HG03520 (cell line): ENCODE results near the gene RARA.
"Not testable (repeated sequence)": the region's sequence is repeated elsewhere in the genome, so short reads cannot be mapped to it uniquely, and the experiment has no call there.

Source experiments
- ATAC-seq: cut with Tn5 transposase; IDR thresholded peaks from one replicate; pipeline ENCODE4 v1.9.1; 2021; ENCODE audit warnings: mild to moderate bottlenecking, moderate library complexity; ENCODE audit not compliant: unreplicated experiment

Gene RARA

DNA sequence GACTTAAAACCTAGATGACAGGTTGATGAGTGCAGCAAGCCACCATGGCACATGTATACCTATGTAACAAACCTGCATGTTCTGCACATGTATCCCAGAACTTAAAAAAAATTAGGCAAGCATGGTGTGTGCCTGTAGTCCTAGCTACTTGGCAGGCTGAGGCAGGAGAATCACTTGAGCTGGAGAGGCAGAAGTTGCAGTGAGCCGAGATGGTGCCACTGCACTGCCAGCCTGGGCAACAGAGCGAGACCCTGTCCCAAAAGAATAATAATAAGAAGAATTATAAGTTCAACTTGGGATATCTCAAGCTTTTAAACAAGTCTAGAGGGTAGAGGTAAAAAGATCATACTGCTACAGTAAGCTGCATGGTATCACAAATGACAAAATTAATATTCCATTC is 11.5 kb upstream of the RARA start:
- ATAC-seq, result no peak

GRCh38 chr17:40298726-40299125 is 10.3 kb upstream of the RARA start:
- no peak for ATAC-seq

DNA sequence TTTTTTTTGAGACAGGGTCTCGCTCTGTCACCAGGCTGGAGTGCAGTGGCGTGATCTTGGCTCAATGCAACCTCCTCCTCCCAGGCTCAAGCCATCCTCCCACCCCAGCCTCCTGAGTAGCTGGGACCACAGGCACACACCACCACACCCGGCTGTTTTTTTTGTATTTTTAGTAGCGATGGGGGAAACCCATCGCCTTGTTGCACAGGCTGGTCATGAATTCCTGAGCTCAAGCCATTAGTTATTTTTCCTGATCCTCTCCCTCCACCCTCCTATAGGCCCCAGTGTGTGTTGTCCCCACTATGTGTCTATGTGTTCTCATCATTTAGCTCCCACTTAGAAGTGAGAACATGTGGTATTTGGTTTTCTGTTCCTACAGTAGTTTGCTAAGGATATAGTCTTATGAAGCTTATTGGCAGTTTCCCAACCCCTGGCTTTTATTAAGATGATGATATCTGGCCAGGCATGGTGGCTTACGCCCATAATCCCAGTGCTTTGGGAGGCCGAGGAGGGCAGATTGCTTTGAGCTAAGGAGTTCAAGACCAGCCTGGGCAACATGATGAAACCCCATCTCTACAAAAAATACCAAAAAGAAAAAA is 9.7 kb upstream of the RARA start:
- ATAC-seq, result not testable (repeated sequence)

DNA sequence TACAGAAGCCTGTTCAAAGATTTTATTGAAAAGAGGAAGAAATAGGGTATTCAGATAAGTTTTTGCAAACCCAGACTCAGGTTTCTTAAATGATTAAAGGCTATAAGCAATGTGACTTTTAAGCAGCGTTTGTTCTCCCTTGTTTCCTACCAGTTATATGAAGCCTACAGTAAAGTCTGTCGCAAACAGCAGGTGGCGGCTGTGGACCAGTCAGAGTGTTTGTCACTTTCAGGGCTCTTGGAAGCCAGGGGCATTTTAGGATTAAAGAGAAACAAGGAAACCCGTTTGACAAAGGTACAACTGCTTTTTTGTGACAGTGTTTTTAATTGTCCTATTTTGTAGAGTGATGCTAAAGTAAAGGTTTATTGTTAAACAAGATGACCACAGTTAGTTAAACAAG is 7.7 kb upstream of the RARA start:
- no peak for ATAC-seq

DNA sequence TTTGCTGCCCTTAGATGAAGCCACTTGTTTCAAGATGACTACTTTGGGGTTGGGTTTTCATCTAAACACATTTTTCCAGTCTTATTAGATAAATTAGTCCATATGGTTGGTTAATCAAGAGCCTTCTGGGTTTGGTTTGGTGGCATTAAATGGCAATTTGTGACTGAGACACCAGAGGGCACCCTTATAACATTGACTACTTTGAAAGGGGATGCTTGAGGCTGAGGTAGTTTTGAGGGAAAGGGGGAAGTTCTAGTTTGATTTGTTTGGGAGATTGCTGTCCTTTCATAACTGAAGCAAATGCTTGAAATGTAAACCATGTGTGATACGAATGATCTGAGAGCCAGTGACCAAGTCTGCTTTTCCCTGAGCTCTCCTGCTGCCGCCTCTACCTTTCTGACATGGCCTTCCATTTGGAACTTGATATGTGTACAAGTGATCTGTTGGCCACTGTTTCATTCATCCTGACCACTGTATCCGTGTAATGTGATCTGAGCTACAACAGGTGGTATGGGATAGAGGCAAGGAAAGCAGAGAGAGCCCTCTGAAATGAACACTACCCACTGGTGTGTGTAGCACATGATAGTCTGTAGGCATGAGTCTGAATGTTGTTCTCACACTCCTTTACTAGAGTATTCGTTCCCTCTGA is 5.8 kb upstream of the RARA start:
- ATAC-seq, result no peak

DNA sequence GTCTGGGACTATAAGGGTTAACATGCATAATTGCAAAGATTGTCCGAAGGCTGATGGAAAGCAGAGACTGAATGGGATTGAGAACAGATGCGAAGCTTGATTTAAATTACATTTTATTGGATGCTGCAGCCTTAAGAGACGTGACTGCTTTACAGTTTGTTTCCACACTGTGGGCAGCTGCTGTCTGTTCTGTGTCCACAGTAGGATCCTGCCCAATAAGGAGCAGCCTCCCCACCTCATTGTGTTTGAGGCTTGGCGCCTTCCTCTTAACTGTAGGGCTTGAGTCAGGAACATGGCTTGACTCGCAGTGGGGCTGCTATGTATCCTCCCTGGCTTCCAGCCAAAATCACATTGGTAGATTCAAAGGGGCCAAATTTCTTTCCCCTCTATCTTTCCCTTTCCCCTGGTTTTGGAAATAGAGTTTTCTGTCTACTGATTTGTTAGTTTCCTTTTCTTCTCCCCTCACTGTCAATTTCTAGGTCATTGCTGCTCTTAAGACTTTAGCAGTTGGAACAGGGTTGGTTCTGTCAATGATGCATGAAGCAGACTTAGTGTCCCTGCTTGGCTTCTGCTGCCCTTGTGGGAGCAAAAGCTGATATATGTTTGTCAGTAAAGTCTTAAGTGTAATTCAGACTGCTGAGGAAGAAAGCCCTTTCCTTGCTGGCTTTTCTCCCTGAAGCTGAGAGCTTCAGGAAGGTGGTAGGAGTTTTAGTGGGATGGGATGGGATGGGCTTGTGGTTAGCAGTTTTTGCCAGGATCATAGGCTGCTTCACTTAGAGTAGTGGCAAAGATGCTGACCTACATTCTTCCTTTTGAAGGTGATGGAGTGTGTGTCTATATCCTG is 5.0 kb upstream of the RARA start:
- no peak for ATAC-seq

DNA sequence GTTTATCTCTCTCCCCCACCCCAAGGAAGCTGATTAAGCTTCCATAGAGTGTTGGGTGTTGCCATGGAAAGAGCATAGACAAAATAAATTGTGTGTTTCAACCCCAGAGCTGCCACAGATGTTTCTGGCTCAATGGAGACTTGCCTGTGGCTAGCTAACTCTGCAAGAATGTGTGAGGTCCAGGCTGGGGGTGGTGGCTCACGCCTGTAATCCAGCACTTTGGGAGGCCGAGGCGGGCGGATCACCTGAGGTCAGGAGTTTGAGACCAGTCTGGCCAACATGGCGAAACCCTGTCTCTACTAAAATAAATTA is 4.5 kb upstream of the RARA start:
- ATAC-seq, result not testable (repeated sequence)

DNA sequence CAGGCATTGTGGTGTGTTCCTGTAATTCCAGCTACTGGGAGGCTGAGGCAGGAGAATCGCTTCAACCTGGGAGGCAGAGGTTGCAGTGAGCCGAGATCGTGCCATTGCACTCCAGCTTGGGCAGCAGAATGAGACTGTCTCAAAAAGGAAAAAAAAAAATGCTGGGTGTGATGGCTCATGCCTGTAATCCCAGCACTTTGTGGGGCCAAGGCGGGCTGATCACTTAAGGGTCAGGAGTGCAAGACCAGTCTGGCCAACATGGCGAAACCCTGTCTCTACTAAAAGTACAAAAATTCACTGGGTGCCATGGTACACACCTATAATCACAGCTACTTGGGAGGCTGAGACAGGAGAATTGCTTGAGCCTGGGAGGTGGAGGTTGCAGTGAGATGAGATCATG is 4.1 kb upstream of the RARA start:
- ATAC-seq, result not testable (repeated sequence)

DNA sequence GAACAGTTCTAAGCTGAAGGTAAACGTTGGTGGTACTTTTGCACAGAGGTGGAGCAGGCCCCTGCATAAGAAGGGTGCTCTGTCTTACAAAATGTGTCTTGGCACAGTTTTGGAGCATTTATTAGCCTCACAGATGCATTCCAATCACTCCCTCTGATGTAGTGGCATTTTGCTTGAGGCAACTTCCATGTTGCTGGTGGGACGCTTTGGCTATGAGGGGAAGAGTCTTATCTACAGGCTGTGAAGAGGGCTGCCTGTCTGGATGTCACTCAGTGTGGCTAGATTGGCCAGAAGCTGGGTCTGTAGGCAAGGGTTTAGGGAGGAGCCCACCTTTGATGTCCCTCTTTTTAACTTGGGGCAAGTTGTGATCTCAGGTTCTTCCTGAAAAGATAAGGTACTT is 2.6 kb upstream of the RARA start:
- no peak for ATAC-seq

GRCh38 chr17:40307001-40307730 is 1.8 kb upstream of the RARA start:
- no peak for ATAC-seq

- ATAC-seq, result no peak
Measured at GRCh38 chr17:40307740-40308239, 1.2 kb upstream of the RARA start.

- no peak for ATAC-seq
Measured at GRCh38 chr17:40309949-40310510, 1.1 kb downstream of the RARA start.

DNA sequence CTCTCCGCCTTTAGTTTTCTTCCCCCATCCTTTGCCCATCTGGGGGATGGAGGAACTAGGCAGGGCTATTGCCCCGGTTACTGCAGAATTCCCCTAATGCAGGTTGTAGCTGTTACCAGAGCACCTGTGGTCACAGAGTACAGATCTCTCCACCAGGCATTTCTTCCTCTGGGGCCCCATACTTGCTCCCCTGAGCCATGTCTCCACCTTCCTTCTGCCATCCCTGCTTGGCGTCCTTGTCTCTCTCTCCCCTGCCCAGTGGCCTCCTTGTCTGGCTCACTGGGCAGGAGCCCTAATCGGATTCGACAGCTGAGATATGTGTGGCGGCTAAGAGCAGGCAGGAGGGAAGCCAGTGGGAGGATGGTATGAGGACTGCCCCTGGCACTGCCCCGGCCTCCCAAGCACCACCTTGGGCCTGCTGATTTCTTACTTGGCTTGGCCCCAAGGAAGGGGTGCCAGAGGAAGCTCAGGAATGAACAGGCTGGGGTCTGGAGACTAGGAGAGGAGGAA is 2.0 kb downstream of the RARA start:
- no peak for ATAC-seq

- ATAC-seq, result no peak
Measured at GRCh38 chr17:40311575-40311974, 2.6 kb downstream of the RARA start.

DNA sequence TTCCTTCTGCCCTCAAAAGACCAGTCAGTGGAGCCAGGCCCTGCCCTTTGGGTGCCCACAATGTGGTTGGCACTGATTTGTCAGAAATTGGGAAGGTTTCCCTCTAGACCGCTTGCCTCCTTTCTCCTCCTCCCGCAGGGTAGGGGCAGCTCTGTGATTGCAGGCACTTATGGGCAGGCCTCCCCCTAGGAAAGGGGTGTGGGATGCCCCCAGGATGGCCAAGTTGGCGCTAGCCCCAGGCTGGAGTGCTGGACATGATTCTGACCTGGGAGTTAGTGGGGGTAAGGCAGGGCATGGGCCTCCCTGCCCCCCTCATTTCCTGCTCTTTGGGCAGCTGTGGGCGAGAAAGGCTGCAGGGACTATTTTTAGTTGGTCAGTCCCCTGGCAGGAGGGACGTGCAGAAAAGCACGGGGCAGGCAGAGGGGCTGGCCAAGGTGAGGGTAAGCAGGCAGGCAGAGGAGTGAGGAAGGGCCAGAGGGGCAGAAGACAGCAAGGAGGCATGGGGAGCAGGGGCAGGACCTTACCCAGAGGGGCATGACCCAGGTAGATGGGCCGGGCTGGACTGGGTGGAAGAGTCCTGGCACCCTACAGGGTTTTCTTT is 3.3 kb downstream of the RARA start:
- ATAC-seq, result no peak

DNA sequence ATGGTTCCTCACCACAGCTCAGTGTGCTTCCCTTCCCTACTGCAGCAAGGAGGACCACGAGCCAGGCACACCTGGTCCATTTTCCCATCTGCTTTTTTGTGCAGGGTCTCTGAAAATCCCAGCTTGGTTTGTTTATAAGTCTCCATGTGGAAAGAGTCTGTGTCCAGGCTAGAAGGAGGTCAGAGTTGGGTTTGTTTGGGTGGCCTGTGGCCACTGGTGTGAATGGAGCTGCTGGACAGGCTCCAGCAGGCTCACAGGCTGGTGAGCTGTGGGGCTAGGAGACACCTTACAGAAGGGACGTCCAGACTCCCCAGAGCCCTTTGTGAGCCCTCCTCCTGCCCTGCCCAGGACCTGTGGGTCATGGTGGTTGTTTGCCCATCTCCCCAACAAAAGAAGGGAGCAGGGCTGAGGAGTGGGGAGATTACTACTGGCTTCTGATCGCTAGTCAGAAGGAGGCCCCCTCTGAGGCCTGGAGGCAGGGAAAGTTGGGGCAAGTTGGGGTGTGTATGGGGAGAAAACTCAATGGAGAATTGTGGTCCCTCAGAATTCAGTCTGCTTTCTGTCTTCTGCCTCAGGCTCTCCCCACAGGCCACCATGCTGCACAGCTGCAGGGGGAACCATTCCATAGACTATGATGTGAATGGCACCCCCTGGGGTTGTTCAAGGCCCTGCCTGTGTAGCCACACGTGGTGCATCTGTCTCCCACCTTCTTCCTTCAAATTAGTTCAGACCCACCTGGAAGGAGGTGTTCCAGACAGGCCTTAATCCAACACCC is 4.1 kb downstream of the RARA start:
- no peak for ATAC-seq

DNA sequence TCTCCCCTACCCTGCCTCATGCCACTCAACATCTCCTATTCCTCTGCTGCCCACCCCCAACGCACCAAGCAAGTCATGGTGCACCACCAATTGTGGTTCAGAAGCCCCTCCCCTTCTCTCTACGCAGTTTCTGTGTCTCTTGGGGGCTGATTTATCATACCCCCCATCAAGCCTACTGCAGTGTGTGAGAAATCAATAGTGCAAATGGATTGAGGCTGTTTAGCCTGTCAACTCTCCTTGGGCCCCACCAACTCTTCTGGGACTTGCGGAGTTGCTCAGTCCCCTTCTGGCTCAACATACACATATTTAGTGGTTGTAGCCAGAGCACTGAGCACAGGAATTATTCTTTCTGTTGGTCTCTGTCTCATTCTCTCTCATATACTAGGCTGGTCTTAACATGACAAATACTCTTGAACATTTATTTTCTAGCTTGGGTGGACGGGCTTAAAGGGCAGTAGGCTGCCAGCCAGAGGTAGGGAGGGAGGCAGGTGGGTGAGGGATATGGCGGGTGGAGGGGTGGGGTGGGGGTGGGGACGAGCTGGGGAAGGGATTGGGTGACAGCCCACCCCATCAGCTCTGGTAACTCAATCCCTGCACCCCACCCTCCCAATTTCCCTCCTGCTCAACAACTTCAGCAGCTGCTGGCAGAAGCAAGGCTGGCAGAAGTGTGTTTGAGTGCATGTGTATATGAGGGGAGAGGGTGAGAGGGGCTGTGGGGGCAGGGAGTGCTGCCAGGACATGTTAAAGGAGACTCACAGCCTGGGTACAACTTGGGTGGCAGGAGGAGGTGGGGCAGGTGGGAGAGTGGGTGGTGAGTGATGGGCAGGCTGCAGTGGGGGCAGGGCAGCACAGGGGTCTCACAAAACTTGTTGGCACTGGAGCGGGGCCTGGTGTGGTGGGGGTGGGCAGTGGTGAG is 4.9 kb downstream of the RARA start:
- no peak for ATAC-seq

DNA sequence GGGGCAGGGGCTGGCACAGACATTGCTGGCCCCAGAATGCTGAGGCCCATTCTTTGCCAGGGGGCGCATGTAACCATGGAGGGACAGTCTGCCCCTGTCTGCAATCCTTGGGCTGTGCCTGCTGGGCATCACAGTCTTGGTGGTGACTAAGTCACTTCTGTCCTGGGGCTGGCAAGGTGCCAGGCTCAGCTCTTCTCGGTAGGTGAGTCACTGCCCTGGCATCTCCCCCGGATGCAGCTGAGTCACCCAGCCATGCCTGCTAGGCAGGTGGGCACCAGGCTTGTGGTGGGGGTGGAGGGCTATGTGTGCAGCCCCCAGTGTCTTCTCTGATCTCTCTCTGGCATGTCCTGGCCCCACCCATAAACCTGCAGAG is 5.6 kb downstream of the RARA start:
- no peak for ATAC-seq

GRCh38 chr17:40315206-40315605 is 6.2 kb downstream of the RARA start:
- ATAC-seq, result no peak
